GM12892 (cell line): ENCODE measurements around the gene MTARC1.

Experiments used
- POLR2A ChIP-seq: IDR thresholded peaks from 2 replicates; pipeline ENCODE4 v1.6.1; 2011; ENCODE audit warnings: low read depth, low read length, control low read depth
- POLR2AphosphoS5 ChIP-seq: IDR thresholded peaks from 2 replicates; pipeline ENCODE4 v1.6.1; 2011; ENCODE audit warnings: low read depth, low read length, control low read depth
- TAF1 ChIP-seq: IDR thresholded peaks from 2 replicates; pipeline ENCODE4 v1.6.1; 2011; ENCODE audit warnings: low read depth, mild to moderate bottlenecking, control low read depth, low read length, borderline replicate concordance

DNA sequence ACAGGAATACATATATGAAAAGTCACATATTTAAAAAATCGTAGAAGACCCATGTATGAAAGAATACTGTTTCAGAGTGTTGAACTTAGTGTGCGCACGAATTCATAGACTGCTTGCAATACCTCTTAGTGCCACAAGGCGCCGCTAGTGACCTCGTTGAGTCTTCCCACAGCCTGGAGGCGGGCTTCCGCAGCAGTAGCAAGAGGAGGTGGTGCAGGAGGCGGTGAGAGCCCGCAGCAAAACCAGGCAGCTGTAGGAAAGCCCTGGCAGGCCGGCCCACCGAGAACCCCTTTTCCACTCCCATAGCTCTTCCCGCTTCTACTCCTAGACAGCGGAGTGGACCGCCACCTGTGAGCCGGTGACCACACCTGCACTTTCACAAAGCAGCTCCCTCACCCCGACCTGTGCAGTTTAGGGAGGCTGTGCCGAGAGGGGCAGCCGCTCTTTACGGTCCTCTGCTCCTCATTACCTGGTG is 23.5 kb downstream of the MTARC1 start:
- no peak for TF ChIP-seq POLR2AphosphoS5
- TF ChIP-seq POLR2A = no peak
- no peak for TF ChIP-seq TAF1
